Glutamatergic neuron (in vitro differentiated cells): ENCODE results near the gene PAIP2B. TPM values are rescaled to one million over a fixed set of nuclear protein-coding genes. Genes with fewer than 3 reads are reported as not detected.

Experiments
- total RNA-seq: library from RNA; stranded (reverse); fragmentation: NEBNext Ultra II Directional; extraction: Animal tissue kit (Norgen Biotek cat#: 25700); gene quantifications from one replicate; pipeline ENCODE4 v1.2.1, GENCODE V29; 2021; ENCODE audit not compliant: unreplicated experiment

PAIP2B gene
- total RNA-seq, 1 donor from 2014 or later = 15.6 TPM

Other genes with a start within 250 kb of the PAIP2B start
- gene ANKRD53, start 248.5 kb downstream of the PAIP2B start, total RNA-seq = 11.7 TPM
- gene TEX261, start 232.2 kb downstream of the PAIP2B start, total RNA-seq = 43.0 TPM
- gene NAGK, start 158.5 kb downstream of the PAIP2B start, total RNA-seq = 188 TPM
- 11.5 TPM for gene MCEE, start 96.9 kb downstream of the PAIP2B start, total RNA-seq
- gene MPHOSPH10, start 96.5 kb downstream of the PAIP2B start, total RNA-seq = 61.4 TPM
- 211 TPM for gene ZNF638, start 104.7 kb upstream of the PAIP2B start, total RNA-seq
- gene DYSF, start 226.5 kb upstream of the PAIP2B start, total RNA-seq = 11.1 TPM